CD4-positive, alpha-beta T cell (primary cell): ENCODE results near the gene VGLL4. TPM values are rescaled to one million over a fixed set of nuclear protein-coding genes. Genes with fewer than 3 reads are reported as not detected.

ENCODE experiments used
- ATAC-seq: fragments of 200-7000 bp; cut with Tn5 transposase; one replicate; pipeline ENCODE4 v1.10.0; 2022; ENCODE audit warnings: mild to moderate bottlenecking; ENCODE audit not compliant: poor library complexity
- CTCF ChIA-PET: fragments of 350-600 bp; sonication (Branson Sonifier 250); formaldehyde crosslinking; loops from one replicate; lab custom pipeline; 2021; ENCODE audit warnings: antibody characterized with exemption, inconsistent platforms; lab: Charles Lee
- POLR2A ChIA-PET: fragments of 350-600 bp; sonication (Branson Sonifier 250); formaldehyde crosslinking; loops from one replicate; lab custom pipeline; 2021; ENCODE audit warnings: antibody characterized with exemption, inconsistent platforms; lab: Charles Lee
- DNase-seq, 14 experiments: peaks; one replicate each; pipeline ENCODE4 v3.0.0-alpha.2; 2013 to 2020; ENCODE audit warnings: mixed read lengths in 2 of 14
- H3K27ac ChIP-seq, 2 donors: one replicate each; pipeline versions ENCODE4 v1.5.1 to v1.7.0; 2013; ENCODE audit warnings: low read length in 2 of 2, low read depth in 1 of 2, mild to moderate bottlenecking in 1 of 2
- H3K27me3 ChIP-seq, 2 experiments: 1 replicate in 1 of 2; 2 replicates in 1 of 2; pipeline versions ENCODE4 v1.6.1 to v1.7.0; 2013; ENCODE audit warnings: low read length in 2 of 2, control low read depth in 1 of 2, mild to moderate bottlenecking in 1 of 2, moderate library complexity in 1 of 2; ENCODE audit not compliant: insufficient read depth in 2 of 2, control insufficient read depth in 1 of 2
- H3K36me3 ChIP-seq: one replicate; pipeline ENCODE4 v1.6.1; 2013; ENCODE audit warnings: low read length, control low read depth; ENCODE audit not compliant: insufficient read depth
- H3K4me1 ChIP-seq: one replicate; pipeline ENCODE4 v1.6.1; 2013; ENCODE audit warnings: low read length, control low read depth; ENCODE audit not compliant: insufficient read depth
- H3K4me3 ChIP-seq: one replicate; pipeline ENCODE4 v1.5.1; 2013; ENCODE audit warnings: mild to moderate bottlenecking, low read length, moderate library complexity
- H3K9me3 ChIP-seq, 2 experiments: 1 replicate in 1 of 2; 2 replicates in 1 of 2; pipeline versions ENCODE4 v1.6.1 to v1.7.0; 2013; ENCODE audit warnings: low read length in 2 of 2, mild to moderate bottlenecking in 2 of 2, control low read depth in 1 of 2, moderate library complexity in 1 of 2; ENCODE audit not compliant: control insufficient read depth in 1 of 2, insufficient read depth in 1 of 2
- H3K27ac Mint-ChIP-seq: one replicate; pipeline ENCODE4 v1.8.0; 2020; ENCODE audit warnings: mixed read lengths
- H3K27me3 Mint-ChIP-seq: one replicate; pipeline ENCODE4 v1.8.0; 2021; ENCODE audit warnings: mixed read lengths
- H3K36me3 Mint-ChIP-seq: one replicate; pipeline ENCODE4 v1.8.0; 2021; ENCODE audit warnings: low read depth, mixed read lengths
- H3K4me1 Mint-ChIP-seq: one replicate; pipeline ENCODE4 v1.8.0; 2021; ENCODE audit warnings: low read depth, mixed read lengths
- H3K4me3 Mint-ChIP-seq: one replicate; pipeline ENCODE4 v1.8.0; 2020; ENCODE audit warnings: mild to moderate bottlenecking, mixed read lengths
- H3K9me3 Mint-ChIP-seq: one replicate; pipeline ENCODE4 v1.8.0; 2020; ENCODE audit warnings: mixed read lengths
- intact Hi-C, 2 experiments: fragments of 100-400 bp; cut with DNase I in 1 of 2; cut with micrococcal nuclease in 1 of 2; formaldehyde crosslinking; loops; one replicate each; pipeline versions ENCODE4 v1.15.1 to v1.9.0; 2023 to 2025; cut with DNase I, micrococcal nuclease
- total RNA-seq, 174 experiments: library from RNA in 2 of 174; stranded (reverse) in 2 of 174; gene quantifications; one replicate each; pipeline ENCODE4 v1.2.3 and lab custom pipeline; 2021 to 2026
- TF ChIP-seq, protein P1 (sequence below): fragments of 200-600 bp; IDR thresholded peaks from one replicate; pipeline ENCODE4 v1.8.0; 2022; ENCODE audit warnings: antibody characterized with exemption, mild to moderate bottlenecking

Gene VGLL4
- total RNA-seq, 2 experiments from 2014 or later, result 10.5 to 11.3 TPM

- H3K27ac Mint-ChIP-seq, result peak overlapping the region; percentile 4
- H3K4me3 Mint-ChIP-seq, result no peak overlapping the region
- ChIA-PET CTCF (interaction anchor here (1.2 kb wide), 1 partner anchor 8 kb away, joined by 3 read pairs; the partner anchor contains the start of gene VGLL4), POLR2A (interaction anchor here (2.7 kb wide), 1 partner anchor 8 kb away, joined by 12 read pairs; the partner anchor contains the start of gene VGLL4)
- no peaks in the 10 kb centered on the region for H3K36me3 Mint-ChIP-seq
- H3K4me1 ChIP-seq, result peaks cover 43% of the 10 kb centered on the region
- H3K9me3 Mint-ChIP-seq, result no peaks in the 10 kb centered on the region
- H3K4me1 Mint-ChIP-seq, result peaks cover 92% of the 10 kb centered on the region
- no peaks in the 10 kb centered on the region for H3K27me3 ChIP-seq
- TF ChIP-seq, protein P1, sequence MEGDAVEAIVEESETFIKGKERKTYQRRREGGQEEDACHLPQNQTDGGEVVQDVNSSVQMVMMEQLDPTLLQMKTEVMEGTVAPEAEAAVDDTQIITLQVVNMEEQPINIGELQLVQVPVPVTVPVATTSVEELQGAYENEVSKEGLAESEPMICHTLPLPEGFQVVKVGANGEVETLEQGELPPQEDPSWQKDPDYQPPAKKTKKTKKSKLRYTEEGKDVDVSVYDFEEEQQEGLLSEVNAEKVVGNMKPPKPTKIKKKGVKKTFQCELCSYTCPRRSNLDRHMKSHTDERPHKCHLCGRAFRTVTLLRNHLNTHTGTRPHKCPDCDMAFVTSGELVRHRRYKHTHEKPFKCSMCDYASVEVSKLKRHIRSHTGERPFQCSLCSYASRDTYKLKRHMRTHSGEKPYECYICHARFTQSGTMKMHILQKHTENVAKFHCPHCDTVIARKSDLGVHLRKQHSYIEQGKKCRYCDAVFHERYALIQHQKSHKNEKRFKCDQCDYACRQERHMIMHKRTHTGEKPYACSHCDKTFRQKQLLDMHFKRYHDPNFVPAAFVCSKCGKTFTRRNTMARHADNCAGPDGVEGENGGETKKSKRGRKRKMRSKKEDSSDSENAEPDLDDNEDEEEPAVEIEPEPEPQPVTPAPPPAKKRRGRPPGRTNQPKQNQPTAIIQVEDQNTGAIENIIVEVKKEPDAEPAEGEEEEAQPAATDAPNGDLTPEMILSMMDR, result no peak
- no peaks in the 10 kb centered on the region for H3K9me3 ChIP-seq
- no peaks in the 10 kb centered on the region for H3K27me3 Mint-ChIP-seq
- no peak overlapping the region for H3K4me3 ChIP-seq
- no peak overlapping the region for H3K27ac ChIP-seq
- H3K36me3 ChIP-seq, result no peaks in the 10 kb centered on the region
- intact Hi-C loops, result loop anchor here in 1 of 2 experiments (5.0 kb wide), 1 partner anchor 53 kb away; no protein-coding TSS in a partner anchor
- ATAC-seq (no peak), DNase-seq (no peak)
These were observed 8.6 kb downstream of the VGLL4 start for GRCh38 chr3:11634974-11635612.

DNA sequence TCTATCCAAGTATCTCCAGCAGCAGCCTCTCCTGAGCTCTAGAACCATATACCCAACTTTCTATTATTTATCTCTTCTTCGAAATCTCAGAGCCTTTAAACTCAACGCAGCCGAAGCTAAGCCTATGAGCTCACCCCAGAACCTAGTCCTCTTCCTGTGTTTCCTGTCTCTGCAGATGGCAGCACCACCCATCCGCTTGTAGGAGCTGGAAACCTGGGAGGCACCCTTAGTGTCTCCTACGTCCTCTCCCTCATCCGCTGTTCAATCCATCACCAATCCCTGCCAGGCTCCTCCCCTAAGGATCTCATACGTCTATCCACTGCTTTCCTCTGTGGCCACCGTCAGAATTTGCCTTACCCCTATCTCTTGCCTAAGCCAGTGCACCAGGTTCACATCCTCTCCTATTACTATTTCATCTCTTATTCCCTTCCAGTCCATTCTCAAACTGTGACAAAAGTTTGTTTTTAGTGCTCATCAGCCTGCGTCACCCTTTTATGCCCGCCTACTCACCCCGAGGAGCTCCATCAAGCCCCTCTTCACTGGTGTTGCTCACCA, 9.6 kb downstream of the VGLL4 start:
- Histone ChIP-seq H3K36me3 (no peaks in the 10 kb centered on the region), H3K27me3 (no peaks in the 10 kb centered on the region), H3K4me3 (peak overlapping the region; percentile 2), H3K9me3 (no peaks in the 10 kb centered on the region), H3K4me1 (peaks cover 36% of the 10 kb centered on the region), H3K27ac (peak overlapping the region in 1 of 2 donors; percentile 36)
- Mint-ChIP-seq H3K4me1 (peaks cover 90% of the 10 kb centered on the region), H3K4me3 (peak overlapping the region; percentile 68), H3K9me3 (no peaks in the 10 kb centered on the region), H3K27ac (peak overlapping the region; percentile 81), H3K36me3 (no peaks in the 10 kb centered on the region), H3K27me3 (no peaks in the 10 kb centered on the region)
- DNase-seq (peak in 8 of 14 experiments; percentile 5 to 41 (median 29)), ATAC-seq (peak; percentile 95)
- CTCF ChIA-PET, result interaction anchor here (0.5 to 1.2 kb wide), 2 partner anchors 9 to 43 kb away, joined by 3 read pairs; partner anchors contain the start of gene VGLL4
- POLR2A ChIA-PET, result interaction anchor here (1.0 to 2.7 kb wide), 2 partner anchors 9 to 10 kb away, joined by 5 to 12 read pairs; partner anchors contain the start of gene VGLL4
- TF ChIP-seq, protein P1, result no peak
- intact Hi-C loops, result no loop called here

- DNase-seq, result no peak
- ATAC-seq, result no peak
- Histone ChIP-seq H3K27me3 (no peaks in the 10 kb centered on the region), H3K4me1 (peaks cover 26% of the 10 kb centered on the region), H3K9me3 (no peaks in the 10 kb centered on the region), H3K36me3 (no peaks in the 10 kb centered on the region), H3K27ac (no peak overlapping the region), H3K4me3 (no peak overlapping the region)
- Mint-ChIP-seq H3K27me3 (no peaks in the 10 kb centered on the region), H3K36me3 (no peaks in the 10 kb centered on the region), H3K4me1 (peaks cover 79% of the 10 kb centered on the region), H3K27ac (peak overlapping the region; percentile 81), H3K9me3 (no peaks in the 10 kb centered on the region), H3K4me3 (peak overlapping the region; percentile 23)
- intact Hi-C loops, result no loop called here
- POLR2A ChIA-PET, result no interaction called here
- TF ChIP-seq, protein P1, result no peak
- CTCF ChIA-PET, result interaction anchor here (1.1 kb wide), 1 partner anchor 8 kb away, joined by 3 read pairs; no protein-coding TSS in a partner anchor
These were observed 10.7 kb downstream of the VGLL4 start for GRCh38 chr3:11632966-11633365.
